Natural killer cell (primary cell): ENCODE data around the gene CHN1. TPM values are rescaled to one million over a fixed set of nuclear protein-coding genes. Genes with fewer than 3 reads are reported as not detected.

Experiments used
- ATAC-seq, 3 donors: fragments of 150-1000 bp in 2 of 3; fragments of 200-7000 bp in 1 of 3; cut with Tn5 transposase; 1 replicate in 1 of 3; 2 replicates in 2 of 3; pipeline ENCODE4 v1.10.0; 2021; ENCODE audit warnings: mild to moderate bottlenecking in 2 of 3, moderate library complexity in 2 of 3
- DNase-seq, 2 donors: peaks; one replicate each; pipeline versions ENCODE4 v3.0.0 to v3.0.0-alpha.2; 2013 to 2021; ENCODE audit warnings: mixed read lengths in 1 of 2
- H3K27ac ChIP-seq: one replicate; pipeline ENCODE4 v1.5.1; 2013; ENCODE audit warnings: mild to moderate bottlenecking, low read length
- H3K27me3 ChIP-seq: one replicate; pipeline ENCODE4 v1.6.1; 2013; ENCODE audit warnings: low read length; ENCODE audit not compliant: control insufficient read depth, insufficient read depth
- H3K36me3 ChIP-seq: one replicate; pipeline ENCODE4 v1.6.1; 2013; ENCODE audit warnings: low read length; ENCODE audit not compliant: control insufficient read depth, insufficient read depth
- H3K4me1 ChIP-seq: one replicate; pipeline ENCODE4 v1.6.1; 2013; ENCODE audit warnings: low read length; ENCODE audit not compliant: control insufficient read depth, insufficient read depth
- H3K4me3 ChIP-seq: one replicate; pipeline ENCODE4 v1.5.1; 2013; ENCODE audit warnings: low read length
- H3K9me3 ChIP-seq: one replicate; pipeline ENCODE4 v1.6.1; 2013; ENCODE audit warnings: low read length; ENCODE audit not compliant: control insufficient read depth, insufficient read depth
- H3K27ac Mint-ChIP-seq, 2 donors: one replicate each; pipeline ENCODE4 v1.8.0; 2022; ENCODE audit warnings: mild to moderate bottlenecking in 2 of 2, mixed read lengths in 2 of 2, moderate library complexity in 1 of 2
- H3K27me3 Mint-ChIP-seq, 2 donors: one replicate each; pipeline ENCODE4 v1.8.0; 2022; ENCODE audit warnings: low read depth in 2 of 2, mixed read lengths in 2 of 2
- H3K36me3 Mint-ChIP-seq: one replicate; pipeline ENCODE4 v1.8.0; 2022; ENCODE audit warnings: mixed read lengths
- H3K4me1 Mint-ChIP-seq, 2 donors: one replicate each; pipeline ENCODE4 v1.8.0; 2022; ENCODE audit warnings: mixed read lengths in 2 of 2
- H3K4me3 Mint-ChIP-seq: one replicate; pipeline ENCODE4 v1.8.0; 2022; ENCODE audit warnings: mild to moderate bottlenecking, moderate library complexity, mixed read lengths
- H3K9me3 Mint-ChIP-seq, 2 donors: one replicate each; pipeline ENCODE4 v1.8.0; 2022; ENCODE audit warnings: mixed read lengths in 2 of 2
- CTCF ChIP-seq: fragments of 200-600 bp; IDR thresholded peaks from one replicate; pipeline ENCODE4 v1.8.0; 2022; ENCODE audit warnings: antibody characterized with exemption
- whole genome bisulfite sequencing: methylation state at CpG from one replicate; pipeline ENCODE4 v1.1.7; 2013; ENCODE audit warnings: missing lambda C conversion rate; ENCODE audit not compliant: insufficient coverage; 5-methylcytosine and 5-hydroxymethylcytosine counted together
- intact Hi-C: fragments of 100-400 bp; cut with micrococcal nuclease; formaldehyde crosslinking; loops from one replicate; pipeline ENCODE4 v1.14.2; 2022
- total RNA-seq, 4 donors: library from RNA; stranded (reverse); fragments of 120-200 nt in 1 of 4; gene quantifications; one replicate each; pipeline versions ENCODE4 v1.2.3 to v1.2.4, GENCODE V29; 2013 to 2022

The CHN1 gene
- total RNA-seq, 3 donors from 2014 or later (not counting 1 experiment from before 2014, with no cell fraction given) = 0.80 to 1.7 (median 0.88) TPM

DNA sequence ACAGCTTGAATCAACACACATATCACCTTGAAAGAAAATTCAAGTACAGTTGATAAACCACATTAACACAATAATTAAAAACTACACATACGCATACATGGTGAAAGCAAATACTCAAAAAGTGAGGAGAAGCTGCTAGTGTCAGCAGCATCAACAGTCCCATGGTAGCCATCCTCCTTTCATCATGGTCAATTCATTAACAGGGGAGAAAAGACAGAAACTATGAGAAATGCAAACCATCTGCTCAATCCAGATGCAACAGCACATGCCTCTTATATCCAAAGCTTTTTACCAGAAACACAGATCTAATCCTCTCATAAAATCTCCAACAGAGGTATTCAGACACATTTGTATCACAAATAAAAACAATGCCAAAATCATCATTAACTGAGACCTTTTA lies 159.0 kb downstream of the CHN1 start:
- Mint-ChIP-seq H3K4me1 (no peaks in the 10 kb centered on the region), H3K9me3 (no peaks in the 10 kb centered on the region), H3K4me3 (no peak overlapping the region), H3K36me3 (no peaks in the 10 kb centered on the region), H3K27ac (no peak overlapping the region), H3K27me3 (peaks cover 0 to 20% of the 10 kb centered on the region in 2 donors)
- TF ChIP-seq CTCF = no peak
- Histone ChIP-seq H3K4me3 (no peak overlapping the region), H3K4me1 (no peaks in the 10 kb centered on the region), H3K36me3 (no peaks in the 10 kb centered on the region), H3K27me3 (no peaks in the 10 kb centered on the region), H3K27ac (no peak overlapping the region), H3K9me3 (no peaks in the 10 kb centered on the region)
- DNase-seq (no peak), ATAC-seq (no peak)
- WGBS = 80% methylated on average over 1 of the region's 1 CpG
- intact Hi-C loops = no loop called here

GRCh38 chr2:174844295-174844708 lies 160.9 kb downstream of the CHN1 start:
- Histone ChIP-seq H3K9me3 (no peaks in the 10 kb centered on the region), H3K4me1 (no peaks in the 10 kb centered on the region), H3K36me3 (no peaks in the 10 kb centered on the region), H3K27ac (no peak overlapping the region), H3K27me3 (no peaks in the 10 kb centered on the region), H3K4me3 (no peak overlapping the region)
- TF ChIP-seq CTCF = no peak
- Mint-ChIP-seq H3K27ac (no peak overlapping the region), H3K9me3 (no peaks in the 10 kb centered on the region), H3K4me3 (no peak overlapping the region), H3K27me3 (peaks cover 0 to 20% of the 10 kb centered on the region in 2 donors), H3K36me3 (no peaks in the 10 kb centered on the region), H3K4me1 (no peaks in the 10 kb centered on the region)
- ATAC-seq (no peak), DNase-seq (peak in 1 of 2 donors; percentile 29)
- WGBS = 82% methylated on average over 6 of the region's 6 CpGs
- intact Hi-C loops = no loop called here

DNA sequence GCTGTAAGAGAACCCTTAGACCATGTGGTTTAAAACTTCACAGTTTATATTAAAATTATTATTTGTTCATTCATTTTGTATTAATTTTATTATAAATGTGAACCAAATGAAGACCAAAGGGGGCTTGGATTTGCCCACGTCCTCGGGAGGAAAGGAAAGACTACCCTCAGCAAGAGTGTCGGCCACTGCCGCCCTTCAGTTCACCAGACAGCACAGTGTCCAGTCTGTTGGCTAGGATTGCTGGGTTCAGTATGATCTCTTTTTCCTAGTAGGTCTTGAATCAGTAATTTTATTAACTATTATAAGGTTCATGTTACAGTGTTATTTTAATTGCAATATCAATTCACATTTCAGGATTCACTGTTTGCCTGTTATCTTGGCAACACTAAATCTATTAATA lies 162.7 kb downstream of the CHN1 start:
- Histone ChIP-seq H3K4me1 (no peaks in the 10 kb centered on the region), H3K27me3 (no peaks in the 10 kb centered on the region), H3K9me3 (no peaks in the 10 kb centered on the region), H3K36me3 (no peaks in the 10 kb centered on the region), H3K27ac (no peak overlapping the region), H3K4me3 (no peak overlapping the region)
- no peak for TF ChIP-seq CTCF
- WGBS = 92% methylated on average over 4 of the region's 4 CpGs
- DNase-seq (no peak), ATAC-seq (no peak)
- Mint-ChIP-seq H3K4me3 (no peak overlapping the region), H3K36me3 (no peaks in the 10 kb centered on the region), H3K4me1 (no peaks in the 10 kb centered on the region), H3K27ac (no peak overlapping the region), H3K27me3 (peaks cover 0 to 17% of the 10 kb centered on the region in 2 donors), H3K9me3 (no peaks in the 10 kb centered on the region)
- intact Hi-C loops = no loop called here

GRCh38 chr2:174841936-174842335 lies 163.2 kb downstream of the CHN1 start:
- H3K4me3 Mint-ChIP-seq = no peak overlapping the region
- intact Hi-C loops = no loop called here
- H3K4me1 Mint-ChIP-seq = no peaks in the 10 kb centered on the region
- no peaks in the 10 kb centered on the region for H3K36me3 Mint-ChIP-seq
- Histone ChIP-seq H3K27ac (no peak overlapping the region), H3K27me3 (no peaks in the 10 kb centered on the region), H3K36me3 (no peaks in the 10 kb centered on the region), H3K9me3 (no peaks in the 10 kb centered on the region), H3K4me1 (no peaks in the 10 kb centered on the region), H3K4me3 (no peak overlapping the region)
- H3K27me3 Mint-ChIP-seq = peaks cover 0 to 11% of the 10 kb centered on the region in 2 donors
- no peak for TF ChIP-seq CTCF
- no peak overlapping the region for H3K27ac Mint-ChIP-seq
- ATAC-seq (no peak), DNase-seq (no peak)
- H3K9me3 Mint-ChIP-seq = no peaks in the 10 kb centered on the region
- 95% methylated on average over 2 of the region's 3 CpGs for WGBS
